ENCODE data around the gene SUCLG2. TPM values are rescaled to one million over a fixed set of nuclear protein-coding genes. Genes with fewer than 3 reads are reported as not detected.
"Not testable (repeated sequence)": the region's sequence is repeated elsewhere in the genome, so short reads cannot be mapped to it uniquely, and the experiment has no call there.

Gene SUCLG2
- polyA plus RNA-seq, 2 of the 4 experiments (the other 2 are of a cell fraction): 39.8 to 61.3 TPM

DNA sequence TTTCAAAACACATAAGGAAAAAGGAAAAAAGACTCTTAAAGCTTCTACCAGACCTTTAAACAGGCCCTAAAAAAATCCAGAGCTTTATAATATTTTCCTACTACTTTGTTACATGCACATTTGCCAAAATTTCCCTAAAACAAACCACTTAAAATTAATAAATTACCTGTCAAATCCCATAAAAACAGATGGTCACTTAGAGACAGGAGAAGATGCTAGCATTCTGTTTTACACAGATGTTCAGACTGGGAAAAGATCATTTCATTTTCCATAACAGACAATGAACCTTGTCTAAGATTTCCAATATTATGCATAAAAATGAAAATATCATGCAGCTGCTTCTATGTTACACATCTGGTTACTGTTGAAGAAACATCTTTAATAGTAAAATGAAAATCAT lies 66.6 kb downstream of the SUCLG2 start:
- no peak for FAIRE-seq
- no peak for DNase-seq (ENCODE audit: low read depth in 1 of 2, low spot score in 1 of 2)
- Histone ChIP-seq H3K4me2 (no peak overlapping the region), H3K9me3 (no peaks in the 10 kb centered on the region), H3K27ac (no peak overlapping the region), H3K4me3 (no peak overlapping the region), H3K4me1 (no peaks in the 10 kb centered on the region)
- no peak for ATAC-seq
- ChIA-PET CTCF (no interaction called here), POLR2A (no interaction called here)
- TF ChIP-seq, protein P1, sequence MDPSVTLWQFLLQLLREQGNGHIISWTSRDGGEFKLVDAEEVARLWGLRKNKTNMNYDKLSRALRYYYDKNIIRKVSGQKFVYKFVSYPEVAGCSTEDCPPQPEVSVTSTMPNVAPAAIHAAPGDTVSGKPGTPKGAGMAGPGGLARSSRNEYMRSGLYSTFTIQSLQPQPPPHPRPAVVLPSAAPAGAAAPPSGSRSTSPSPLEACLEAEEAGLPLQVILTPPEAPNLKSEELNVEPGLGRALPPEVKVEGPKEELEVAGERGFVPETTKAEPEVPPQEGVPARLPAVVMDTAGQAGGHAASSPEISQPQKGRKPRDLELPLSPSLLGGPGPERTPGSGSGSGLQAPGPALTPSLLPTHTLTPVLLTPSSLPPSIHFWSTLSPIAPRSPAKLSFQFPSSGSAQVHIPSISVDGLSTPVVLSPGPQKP (IDR thresholded peaks at IDR 0.05; ENCODE audit: low read depth, low read length): no peak
- TF ChIP-seq CHD4 (IDR thresholded peaks at IDR 0.05; ENCODE audit: borderline replicate concordance) (no peak), HOXB5 (CRISPR knock-in tag; IDR thresholded peaks at IDR 0.05) (no peak), FOSL2 (IDR thresholded peaks at IDR 0.05) (no peak), FOSL2 (CRISPR knock-in tag; IDR thresholded peaks at IDR 0.05) (no peak), NPAS2 (CRISPR knock-in tag; IDR thresholded peaks at IDR 0.05; ENCODE audit: borderline replicate concordance) (no peak), RCOR1 (IDR thresholded peaks at IDR 0.05; ENCODE audit: low read depth, low read length) (no peak), CBX2 (IDR thresholded peaks at IDR 0.05; ENCODE audit: borderline replicate concordance, low read depth) (no peak), SMC3 (IDR thresholded peaks at IDR 0.05) (no peak)

GRCh38 chr3:67587301-67587700 lies 67.1 kb downstream of the SUCLG2 start:
- DNase-seq (ENCODE audit: low read depth in 1 of 2, low spot score in 1 of 2) (no peak), FAIRE-seq (no peak), ATAC-seq (no peak)
- ChIA-PET CTCF (no interaction called here), POLR2A (no interaction called here)
- Histone ChIP-seq H3K9me3 (no peaks in the 10 kb centered on the region), H3K4me3 (no peak overlapping the region), H3K27ac (no peak overlapping the region), H3K4me2 (no peak overlapping the region), H3K4me1 (no peaks in the 10 kb centered on the region)
- TF ChIP-seq RFX5 (IDR thresholded peaks at IDR 0.05): no peak
- no peak for TF ChIP-seq JUN (IDR thresholded peaks at IDR 0.05)
- 85% methylated on average over 4 of the region's 4 CpGs for WGBS (ENCODE audit: missing lambda C conversion rate)

GRCh38 chr3:67584608-67585007 lies 69.8 kb downstream of the SUCLG2 start:
- H3K4me2 ChIP-seq; H3K9me3 ChIP-seq; H3K4me3 ChIP-seq; H3K4me1 ChIP-seq; POLR2A ChIA-PET; CTCF ChIA-PET; H3K27ac ChIP-seq; FAIRE-seq; ATAC-seq; DNase-seq (ENCODE audit: low read depth in 1 of 2, low spot score in 1 of 2): not testable (repeated sequence)
- WGBS (ENCODE audit: missing lambda C conversion rate): 92% methylated on average over 3 of the region's 3 CpGs

DNA sequence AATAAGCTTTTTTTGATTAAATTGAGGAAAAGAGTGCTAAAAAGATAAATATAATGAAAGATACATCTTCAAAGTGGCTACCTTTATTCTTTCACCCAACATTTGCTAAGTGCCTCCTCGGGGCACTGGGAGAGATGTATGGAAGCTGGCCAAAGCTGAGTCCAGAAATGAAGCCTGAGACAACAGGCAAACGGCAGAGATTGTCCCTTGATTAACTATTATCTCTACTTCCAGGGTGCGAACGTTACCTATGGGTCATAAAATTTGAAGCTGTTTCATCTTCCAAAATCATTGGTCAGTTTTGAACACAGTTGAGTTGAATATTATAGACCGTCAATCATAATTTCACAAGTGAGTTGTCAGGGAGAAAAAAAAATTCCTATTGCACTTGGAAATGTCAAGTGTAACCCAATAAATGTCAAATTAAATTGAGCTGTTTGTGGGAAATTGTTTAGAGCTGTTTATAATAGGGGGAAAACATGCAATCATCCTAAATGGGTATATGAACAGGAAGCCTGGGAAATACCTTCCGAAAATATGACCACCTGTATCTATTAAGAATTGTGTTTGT lies 73.9 kb downstream of the SUCLG2 start:
- ChIA-PET CTCF (interaction anchor here (0.6 kb wide), 1 partner anchor 26 kb away, joined by 3 read pairs; no protein-coding TSS in a partner anchor), POLR2A (no interaction called here)
- no peak for DNase-seq (ENCODE audit: low read depth in 1 of 2, low spot score in 1 of 2)
- no peak overlapping the region for H3K27ac ChIP-seq
- FAIRE-seq: no peak
- H3K4me1 ChIP-seq: no peaks in the 10 kb centered on the region
- H3K9me3 ChIP-seq: no peaks in the 10 kb centered on the region
- ATAC-seq: no peak
- TF ChIP-seq ZFP36 (IDR thresholded peaks at IDR 0.05; ENCODE audit: borderline replicate concordance, partially characterized antibody) (no peak), RNF2 (IDR thresholded peaks at IDR 0.05; ENCODE audit: borderline replicate concordance, low read depth) (no peak), JUNB (IDR thresholded peaks at IDR 0.05) (no peak), RFX5 (IDR thresholded peaks at IDR 0.05) (no peak), MAFK (IDR thresholded peaks at IDR 0.05; ENCODE audit: partially characterized antibody) (no peak), HEYL (CRISPR knock-in tag; IDR thresholded peaks at IDR 0.05) (no peak), FOXS1 (CRISPR knock-in tag; IDR thresholded peaks at IDR 0.05) (no peak), REST (IDR thresholded peaks at IDR 0.05) (no peak), MAZ (IDR thresholded peaks at IDR 0.05; ENCODE audit: borderline replicate concordance, low read depth, low read length) (no peak), POLR2A (IDR thresholded peaks at IDR 0.05; ENCODE audit: low read length) (no peak), EHF (CRISPR knock-in tag; IDR thresholded peaks at IDR 0.05) (no peak), RCOR1 (IDR thresholded peaks at IDR 0.05; ENCODE audit: low read depth, low read length) (no peak)
- TF ChIP-seq, protein P2, sequence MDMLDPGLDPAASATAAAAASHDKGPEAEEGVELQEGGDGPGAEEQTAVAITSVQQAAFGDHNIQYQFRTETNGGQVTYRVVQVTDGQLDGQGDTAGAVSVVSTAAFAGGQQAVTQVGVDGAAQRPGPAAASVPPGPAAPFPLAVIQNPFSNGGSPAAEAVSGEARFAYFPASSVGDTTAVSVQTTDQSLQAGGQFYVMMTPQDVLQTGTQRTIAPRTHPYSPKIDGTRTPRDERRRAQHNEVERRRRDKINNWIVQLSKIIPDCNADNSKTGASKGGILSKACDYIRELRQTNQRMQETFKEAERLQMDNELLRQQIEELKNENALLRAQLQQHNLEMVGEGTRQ (IDR thresholded peaks at IDR 0.05): no peak
- TF ChIP-seq, protein P3, sequence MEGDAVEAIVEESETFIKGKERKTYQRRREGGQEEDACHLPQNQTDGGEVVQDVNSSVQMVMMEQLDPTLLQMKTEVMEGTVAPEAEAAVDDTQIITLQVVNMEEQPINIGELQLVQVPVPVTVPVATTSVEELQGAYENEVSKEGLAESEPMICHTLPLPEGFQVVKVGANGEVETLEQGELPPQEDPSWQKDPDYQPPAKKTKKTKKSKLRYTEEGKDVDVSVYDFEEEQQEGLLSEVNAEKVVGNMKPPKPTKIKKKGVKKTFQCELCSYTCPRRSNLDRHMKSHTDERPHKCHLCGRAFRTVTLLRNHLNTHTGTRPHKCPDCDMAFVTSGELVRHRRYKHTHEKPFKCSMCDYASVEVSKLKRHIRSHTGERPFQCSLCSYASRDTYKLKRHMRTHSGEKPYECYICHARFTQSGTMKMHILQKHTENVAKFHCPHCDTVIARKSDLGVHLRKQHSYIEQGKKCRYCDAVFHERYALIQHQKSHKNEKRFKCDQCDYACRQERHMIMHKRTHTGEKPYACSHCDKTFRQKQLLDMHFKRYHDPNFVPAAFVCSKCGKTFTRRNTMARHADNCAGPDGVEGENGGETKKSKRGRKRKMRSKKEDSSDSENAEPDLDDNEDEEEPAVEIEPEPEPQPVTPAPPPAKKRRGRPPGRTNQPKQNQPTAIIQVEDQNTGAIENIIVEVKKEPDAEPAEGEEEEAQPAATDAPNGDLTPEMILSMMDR (IDR thresholded peaks at IDR 0.05): no peak
- WGBS (ENCODE audit: missing lambda C conversion rate): 87% methylated on average over 6 of the region's 6 CpGs
- no peak overlapping the region for H3K4me2 ChIP-seq
- no peak overlapping the region for H3K4me3 ChIP-seq
